ENCODE data around the gene HNRNPA2B1. TPM values are rescaled to one million over a fixed set of nuclear protein-coding genes. Genes with fewer than 3 reads are reported as not detected.
A peak's percentile ranks its signal among the peaks of the same experiment; 100 is the strongest.
"Not testable (repeated sequence)": the region's sequence is repeated elsewhere in the genome, so short reads cannot be mapped to it uniquely, and the experiment has no call there.

The HNRNPA2B1 gene
- total RNA-seq, 1 experiment from 2014 or later = 145 TPM

DNA sequence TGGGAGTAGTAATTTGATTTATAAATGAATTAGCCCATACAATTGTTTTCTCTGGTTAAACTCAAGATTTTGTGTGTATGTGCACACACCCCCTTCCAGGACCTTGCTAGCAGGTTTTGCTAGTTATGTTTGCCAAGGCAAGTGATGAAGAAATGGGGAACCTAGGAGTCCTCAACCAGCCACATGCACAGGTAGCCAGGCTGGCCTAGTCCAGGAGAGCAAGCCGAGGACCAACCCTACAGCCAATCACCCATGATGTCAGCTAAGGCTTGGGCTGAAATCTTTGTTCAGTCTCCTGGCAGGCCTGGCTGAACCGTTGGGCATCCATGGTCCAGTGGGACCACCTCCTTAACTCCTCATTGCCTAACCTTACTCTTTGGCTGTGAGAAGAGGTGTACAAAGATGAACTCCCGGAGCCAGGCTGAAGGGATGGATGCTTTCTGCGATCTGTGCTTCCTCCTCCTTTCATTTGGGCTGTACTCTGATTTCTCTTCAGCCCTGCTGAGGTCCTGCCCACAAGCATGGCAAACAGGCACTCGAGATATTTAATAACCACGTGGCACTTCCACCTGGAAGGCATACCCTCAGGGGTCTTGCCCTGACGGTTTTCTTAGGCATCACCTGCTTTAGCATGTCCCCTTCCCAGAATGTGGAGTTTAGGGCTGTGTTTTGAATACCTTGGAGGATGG, 22.1 kb downstream of the HNRNPA2B1 start:
- Histone ChIP-seq H3K27me3 (ENCODE audit: low read length) (no peaks in the 10 kb centered on the region), H3K9me3 (ENCODE audit: low read length) (no peaks in the 10 kb centered on the region), H3K27ac (ENCODE audit: low read length) (no peak overlapping the region), H4K20me1 (ENCODE audit: insufficient read depth, low read depth, low read length) (0 out of 2 replicates have a peak, but pooled peaks cover 4% of the 10 kb centered on the region), H3K4me1 (ENCODE audit: low read length) (no peaks in the 10 kb centered on the region), H3K36me3 (ENCODE audit: insufficient read depth, low read length) (no peaks in the 10 kb centered on the region), H2AFZ (ENCODE audit: low read length) (no peak overlapping the region), H3K4me2 (ENCODE audit: low read depth, low read length, poor library complexity, severe bottlenecking) (no peak overlapping the region), H3K9me2 (replicated peaks; ENCODE audit: insufficient read depth, low read length) (no peaks in the 10 kb centered on the region), H3K9ac (ENCODE audit: low read length) (no peak overlapping the region), H3K4me3 (ENCODE audit: low read length) (no peak overlapping the region), H3K79me2 (ENCODE audit: low read length) (no peaks in the 10 kb centered on the region)
- DNase-seq = peak; percentile 45

DNA sequence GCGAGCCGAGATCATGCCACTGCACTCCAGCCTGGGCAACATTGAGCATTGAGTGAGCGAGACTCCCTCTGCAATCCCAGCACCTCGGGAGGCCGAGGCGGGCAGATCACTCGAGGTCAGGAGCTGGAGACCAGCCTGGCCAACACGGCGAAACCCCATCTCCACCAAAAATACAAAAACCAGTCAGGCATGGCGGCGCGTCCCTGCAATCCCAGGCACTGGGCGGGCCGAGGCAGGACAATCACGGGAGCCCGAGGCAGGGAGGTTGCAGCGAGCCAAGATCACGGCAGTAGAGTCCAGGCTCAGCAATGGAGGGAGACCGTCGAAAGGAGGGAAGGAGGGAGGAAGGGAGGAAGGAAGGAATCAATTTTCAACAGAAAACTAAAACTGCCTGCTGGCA, 23.3 kb downstream of the HNRNPA2B1 start:
- not testable (repeated sequence) for H3K9me2 ChIP-seq (replicated peaks; ENCODE audit: insufficient read depth, low read length); H3K27me3 ChIP-seq (ENCODE audit: low read length); H3K9me3 ChIP-seq (ENCODE audit: low read length); H3K36me3 ChIP-seq (ENCODE audit: insufficient read depth, low read length); H2AFZ ChIP-seq (ENCODE audit: low read length); H3K79me2 ChIP-seq (ENCODE audit: low read length); H4K20me1 ChIP-seq (ENCODE audit: insufficient read depth, low read depth, low read length); H3K4me2 ChIP-seq (ENCODE audit: low read depth, low read length, poor library complexity, severe bottlenecking); H3K4me1 ChIP-seq (ENCODE audit: low read length); DNase-seq; H3K27ac ChIP-seq (ENCODE audit: low read length); H3K9ac ChIP-seq (ENCODE audit: low read length); H3K4me3 ChIP-seq (ENCODE audit: low read length)

DNA sequence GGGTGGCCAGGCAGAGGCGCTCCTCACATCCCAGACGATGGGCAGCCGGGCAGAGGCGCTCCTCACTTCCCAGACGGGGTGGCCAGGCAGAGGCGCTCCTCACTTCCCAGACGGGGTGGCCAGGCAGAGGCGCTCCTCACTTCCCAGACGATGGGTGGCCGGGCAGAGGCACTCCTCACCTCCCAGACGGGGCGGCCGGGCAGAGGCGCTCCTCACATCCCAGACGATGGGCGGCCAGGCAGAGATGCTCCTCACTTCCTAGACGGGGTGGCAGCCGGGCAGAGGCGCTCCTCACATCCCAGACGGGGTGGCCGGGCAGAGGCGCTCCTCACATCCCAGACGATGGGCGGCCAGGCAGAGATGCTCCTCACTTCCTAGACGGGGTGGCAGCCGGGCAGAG, 23.9 kb downstream of the HNRNPA2B1 start:
- not testable (repeated sequence) for H3K4me2 ChIP-seq (ENCODE audit: low read depth, low read length, poor library complexity, severe bottlenecking); DNase-seq; H3K9me2 ChIP-seq (replicated peaks; ENCODE audit: insufficient read depth, low read length)

DNA sequence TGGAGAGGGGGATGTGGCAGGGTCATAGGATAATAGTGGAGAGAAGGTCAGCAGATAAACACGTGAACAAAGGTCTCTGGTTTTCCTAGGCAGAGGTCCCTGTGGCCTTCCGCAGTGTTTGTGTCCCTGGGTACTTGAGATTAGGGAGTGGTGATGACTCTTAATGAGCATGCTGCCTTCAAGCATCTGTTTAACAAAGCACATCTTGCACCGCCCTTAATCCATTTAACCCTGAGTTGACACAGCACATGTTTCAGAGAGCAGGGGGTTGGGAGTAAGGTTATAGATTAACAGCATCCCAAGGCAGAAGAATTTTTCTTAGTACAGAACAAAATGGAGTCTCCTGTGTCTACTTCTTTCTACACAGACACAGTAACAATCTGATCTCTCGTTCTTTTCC, 24.6 kb downstream of the HNRNPA2B1 start:
- DNase-seq; H3K9me3 ChIP-seq (ENCODE audit: low read length); H3K4me3 ChIP-seq (ENCODE audit: low read length); H3K36me3 ChIP-seq (ENCODE audit: insufficient read depth, low read length); H2AFZ ChIP-seq (ENCODE audit: low read length); H4K20me1 ChIP-seq (ENCODE audit: insufficient read depth, low read depth, low read length); H3K4me1 ChIP-seq (ENCODE audit: low read length); H3K4me2 ChIP-seq (ENCODE audit: low read depth, low read length, poor library complexity, severe bottlenecking); H3K79me2 ChIP-seq (ENCODE audit: low read length); H3K27me3 ChIP-seq (ENCODE audit: low read length); H3K27ac ChIP-seq (ENCODE audit: low read length); H3K9ac ChIP-seq (ENCODE audit: low read length); H3K9me2 ChIP-seq (replicated peaks; ENCODE audit: insufficient read depth, low read length): not testable (repeated sequence)

More for the DNA sequence above, 23.9 kb downstream of the HNRNPA2B1 start:
- not testable (repeated sequence) for H3K4me3 ChIP-seq (ENCODE audit: low read length); H3K9ac ChIP-seq (ENCODE audit: low read length); H3K9me3 ChIP-seq (ENCODE audit: low read length); H3K4me1 ChIP-seq (ENCODE audit: low read length); H4K20me1 ChIP-seq (ENCODE audit: insufficient read depth, low read depth, low read length); H2AFZ ChIP-seq (ENCODE audit: low read length); H3K27me3 ChIP-seq (ENCODE audit: low read length); H3K36me3 ChIP-seq (ENCODE audit: insufficient read depth, low read length); H3K27ac ChIP-seq (ENCODE audit: low read length); H3K79me2 ChIP-seq (ENCODE audit: low read length)

DNA sequence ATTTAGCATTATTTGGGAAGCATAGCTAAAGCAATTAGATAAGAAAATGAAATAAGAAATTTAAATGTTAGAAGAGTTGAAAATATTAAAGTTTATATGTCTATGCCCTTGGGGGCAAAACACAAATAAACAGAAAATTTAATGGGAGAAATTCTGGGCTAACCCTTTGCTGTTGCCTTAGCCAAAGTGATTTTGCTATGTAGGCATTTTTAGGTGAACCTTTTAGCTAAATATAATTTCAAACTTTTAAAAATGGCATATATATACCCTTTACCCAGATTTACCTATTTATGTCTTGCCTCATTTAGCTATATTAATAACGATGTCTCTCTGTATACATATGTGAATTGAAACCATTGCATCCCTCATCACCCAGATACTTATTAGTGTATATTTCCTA, 28.5 kb downstream of the HNRNPA2B1 start:
- no peaks in the 10 kb centered on the region for H3K9me3 ChIP-seq (ENCODE audit: low read length)
- H2AFZ ChIP-seq (ENCODE audit: low read length) = no peak overlapping the region
- H3K27me3 ChIP-seq (ENCODE audit: low read length) = no peaks in the 10 kb centered on the region
- DNase-seq = no peak
- H3K79me2 ChIP-seq (ENCODE audit: low read length) = no peaks in the 10 kb centered on the region
- no peak overlapping the region for H3K27ac ChIP-seq (ENCODE audit: low read length)
- no peaks in the 10 kb centered on the region for H3K36me3 ChIP-seq (ENCODE audit: insufficient read depth, low read length)
- no peak overlapping the region for H3K4me2 ChIP-seq (ENCODE audit: low read depth, low read length, poor library complexity, severe bottlenecking)
- no peak overlapping the region for H3K4me3 ChIP-seq (ENCODE audit: low read length)
- H3K4me1 ChIP-seq (ENCODE audit: low read length) = no peaks in the 10 kb centered on the region
- H3K9me2 ChIP-seq (replicated peaks; ENCODE audit: insufficient read depth, low read length) = no peaks in the 10 kb centered on the region
- H3K9ac ChIP-seq (ENCODE audit: low read length) = no peak overlapping the region
- no peaks in the 10 kb centered on the region for H4K20me1 ChIP-seq (ENCODE audit: insufficient read depth, low read depth, low read length)

DNA sequence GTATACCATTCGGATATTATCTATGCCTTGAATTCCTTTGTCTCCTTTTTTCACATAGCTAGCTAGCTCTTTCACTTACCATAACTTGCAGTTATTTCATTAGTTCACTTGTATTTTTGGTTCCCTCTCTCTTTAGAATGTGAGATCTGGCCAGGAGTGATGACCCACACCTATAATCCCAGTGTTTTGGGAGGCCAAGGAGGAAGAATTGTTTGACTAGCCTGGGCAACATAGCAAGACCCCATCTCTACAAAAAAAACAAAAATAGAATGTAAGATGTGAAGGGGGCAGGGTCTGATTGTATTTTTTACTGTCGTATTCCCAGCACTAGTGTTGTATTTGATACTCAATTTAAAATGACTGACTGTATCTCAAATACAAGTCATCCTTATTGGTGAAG, 28.9 kb downstream of the HNRNPA2B1 start:
- Histone ChIP-seq H3K79me2 (ENCODE audit: low read length) (no peaks in the 10 kb centered on the region), H3K9ac (ENCODE audit: low read length) (no peak overlapping the region), H3K4me2 (ENCODE audit: low read depth, low read length, poor library complexity, severe bottlenecking) (no peak overlapping the region), H4K20me1 (ENCODE audit: insufficient read depth, low read depth, low read length) (no peaks in the 10 kb centered on the region), H3K4me1 (ENCODE audit: low read length) (no peaks in the 10 kb centered on the region), H3K4me3 (ENCODE audit: low read length) (no peak overlapping the region), H2AFZ (ENCODE audit: low read length) (no peak overlapping the region), H3K36me3 (ENCODE audit: insufficient read depth, low read length) (no peaks in the 10 kb centered on the region), H3K9me2 (replicated peaks; ENCODE audit: insufficient read depth, low read length) (no peaks in the 10 kb centered on the region), H3K9me3 (ENCODE audit: low read length) (no peaks in the 10 kb centered on the region), H3K27ac (ENCODE audit: low read length) (no peak overlapping the region), H3K27me3 (ENCODE audit: low read length) (no peaks in the 10 kb centered on the region)
- no peak for DNase-seq

DNA sequence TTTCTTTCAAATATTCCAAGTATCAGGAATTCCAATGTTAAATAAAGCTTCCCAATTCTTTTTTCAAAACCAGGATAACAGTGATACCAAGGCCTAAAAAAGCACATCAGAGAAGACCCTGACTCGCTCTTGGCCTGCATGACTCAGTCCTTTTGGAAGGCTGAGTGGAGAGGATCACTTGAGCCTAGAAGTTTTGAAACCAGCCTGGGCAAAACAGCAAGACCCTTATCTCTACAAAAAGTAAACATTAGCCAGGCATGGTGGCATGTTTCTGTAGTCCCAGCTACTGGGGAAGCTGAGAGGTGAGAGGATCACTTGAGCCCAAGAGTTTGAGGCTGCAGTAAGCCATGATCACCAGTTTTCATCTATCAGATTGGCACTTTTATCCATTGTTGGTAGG, 29.9 kb downstream of the HNRNPA2B1 start:
- DNase-seq = no peak
- Histone ChIP-seq H3K9ac (ENCODE audit: low read length) (no peak overlapping the region), H3K27me3 (ENCODE audit: low read length) (no peaks in the 10 kb centered on the region), H3K9me2 (replicated peaks; ENCODE audit: insufficient read depth, low read length) (no peaks in the 10 kb centered on the region), H3K9me3 (ENCODE audit: low read length) (no peaks in the 10 kb centered on the region), H2AFZ (ENCODE audit: low read length) (no peak overlapping the region), H3K4me2 (ENCODE audit: low read depth, low read length, poor library complexity, severe bottlenecking) (no peak overlapping the region), H3K27ac (ENCODE audit: low read length) (no peak overlapping the region), H4K20me1 (ENCODE audit: insufficient read depth, low read depth, low read length) (no peaks in the 10 kb centered on the region), H3K36me3 (ENCODE audit: insufficient read depth, low read length) (no peaks in the 10 kb centered on the region), H3K4me3 (ENCODE audit: low read length) (no peak overlapping the region), H3K4me1 (ENCODE audit: low read length) (no peaks in the 10 kb centered on the region), H3K79me2 (ENCODE audit: low read length) (no peaks in the 10 kb centered on the region)

DNA sequence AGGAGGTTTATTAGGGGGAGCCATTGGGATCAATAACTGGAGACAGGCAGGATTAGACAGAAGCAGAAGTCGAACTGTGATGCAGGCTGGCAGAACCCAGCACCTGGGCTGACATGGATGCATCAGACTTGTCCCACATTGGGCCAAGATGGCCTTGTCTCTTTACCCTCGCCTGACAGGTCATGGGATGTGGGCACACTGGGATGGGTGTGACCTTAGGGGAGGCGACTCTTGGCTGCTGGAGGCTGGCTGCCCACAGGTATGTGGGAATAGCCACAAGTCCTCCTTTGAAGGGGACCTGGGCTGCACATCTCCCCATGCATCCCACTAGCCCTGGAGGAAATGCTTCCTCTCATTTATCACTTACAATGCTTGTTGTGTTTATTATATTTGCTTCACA, 31.3 kb downstream of the HNRNPA2B1 start:
- Histone ChIP-seq H3K27ac (ENCODE audit: low read length) (no peak overlapping the region), H3K4me1 (ENCODE audit: low read length) (no peaks in the 10 kb centered on the region), H3K27me3 (ENCODE audit: low read length) (no peaks in the 10 kb centered on the region), H3K9me2 (replicated peaks; ENCODE audit: insufficient read depth, low read length) (no peaks in the 10 kb centered on the region), H3K36me3 (ENCODE audit: insufficient read depth, low read length) (no peaks in the 10 kb centered on the region), H4K20me1 (ENCODE audit: insufficient read depth, low read depth, low read length) (no peaks in the 10 kb centered on the region), H3K9ac (ENCODE audit: low read length) (no peak overlapping the region), H3K9me3 (ENCODE audit: low read length) (no peaks in the 10 kb centered on the region), H3K4me2 (ENCODE audit: low read depth, low read length, poor library complexity, severe bottlenecking) (no peak overlapping the region), H2AFZ (ENCODE audit: low read length) (no peak overlapping the region), H3K4me3 (ENCODE audit: low read length) (no peak overlapping the region), H3K79me2 (ENCODE audit: low read length) (no peaks in the 10 kb centered on the region)
- DNase-seq = no peak
